ENCODE data around the gene OR56A3. TPM values are rescaled to one million over a fixed set of nuclear protein-coding genes. Genes with fewer than 3 reads are reported as not detected.

Gene OR56A3, protein sequence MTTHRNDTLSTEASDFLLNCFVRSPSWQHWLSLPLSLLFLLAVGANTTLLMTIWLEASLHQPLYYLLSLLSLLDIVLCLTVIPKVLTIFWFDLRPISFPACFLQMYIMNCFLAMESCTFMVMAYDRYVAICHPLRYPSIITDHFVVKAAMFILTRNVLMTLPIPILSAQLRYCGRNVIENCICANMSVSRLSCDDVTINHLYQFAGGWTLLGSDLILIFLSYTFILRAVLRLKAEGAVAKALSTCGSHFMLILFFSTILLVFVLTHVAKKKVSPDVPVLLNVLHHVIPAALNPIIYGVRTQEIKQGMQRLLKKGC
- total RNA-seq = not detected

DNA sequence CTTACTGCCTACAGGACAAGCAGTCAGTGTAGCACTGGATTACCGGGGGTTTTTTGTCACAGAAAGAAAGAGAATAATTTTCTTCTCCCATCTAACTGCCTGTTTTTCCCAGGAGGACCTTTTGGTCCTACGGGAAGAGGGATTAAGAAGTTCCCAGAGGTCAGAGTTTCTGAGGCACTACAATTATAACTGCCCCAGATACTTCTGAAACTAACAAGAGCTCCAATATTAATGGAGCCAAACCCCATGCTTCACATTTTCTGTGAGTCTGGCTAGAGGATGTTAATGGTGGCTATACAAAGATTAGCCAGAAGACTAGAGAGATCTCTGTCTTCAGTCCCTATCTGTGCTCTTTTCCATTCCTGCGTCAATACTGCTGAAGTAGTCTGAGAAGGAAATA lies at the start of gene OR56A3:
OR56A3 (plus strand) TSS at position 301 of the 400 bp plus-strand sequence. CDS start 5,096 bp downstream, outside the sequence.
- TF ChIP-seq, protein P1, sequence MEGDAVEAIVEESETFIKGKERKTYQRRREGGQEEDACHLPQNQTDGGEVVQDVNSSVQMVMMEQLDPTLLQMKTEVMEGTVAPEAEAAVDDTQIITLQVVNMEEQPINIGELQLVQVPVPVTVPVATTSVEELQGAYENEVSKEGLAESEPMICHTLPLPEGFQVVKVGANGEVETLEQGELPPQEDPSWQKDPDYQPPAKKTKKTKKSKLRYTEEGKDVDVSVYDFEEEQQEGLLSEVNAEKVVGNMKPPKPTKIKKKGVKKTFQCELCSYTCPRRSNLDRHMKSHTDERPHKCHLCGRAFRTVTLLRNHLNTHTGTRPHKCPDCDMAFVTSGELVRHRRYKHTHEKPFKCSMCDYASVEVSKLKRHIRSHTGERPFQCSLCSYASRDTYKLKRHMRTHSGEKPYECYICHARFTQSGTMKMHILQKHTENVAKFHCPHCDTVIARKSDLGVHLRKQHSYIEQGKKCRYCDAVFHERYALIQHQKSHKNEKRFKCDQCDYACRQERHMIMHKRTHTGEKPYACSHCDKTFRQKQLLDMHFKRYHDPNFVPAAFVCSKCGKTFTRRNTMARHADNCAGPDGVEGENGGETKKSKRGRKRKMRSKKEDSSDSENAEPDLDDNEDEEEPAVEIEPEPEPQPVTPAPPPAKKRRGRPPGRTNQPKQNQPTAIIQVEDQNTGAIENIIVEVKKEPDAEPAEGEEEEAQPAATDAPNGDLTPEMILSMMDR (IDR thresholded peaks at IDR 0.05; ENCODE audit: low read depth) = no peak

DNA sequence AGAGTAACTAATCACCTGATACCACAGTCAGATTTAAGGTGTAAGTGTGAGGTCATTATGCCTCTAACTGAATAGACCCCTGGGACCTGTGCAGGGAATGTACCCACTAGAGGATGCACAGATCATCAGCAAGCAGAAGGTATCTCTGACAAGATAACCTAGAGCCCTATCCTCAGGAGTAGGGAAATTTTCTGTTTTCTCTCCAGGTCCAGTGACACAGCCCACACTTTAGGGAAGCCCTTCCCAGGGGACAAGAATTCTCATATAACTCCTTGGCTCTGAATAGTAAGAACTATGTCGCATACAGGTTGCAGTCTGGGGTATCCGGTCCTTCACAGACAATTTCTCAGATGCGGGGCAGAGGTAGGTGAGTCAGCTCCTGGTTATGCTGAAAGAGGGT lies 49.1 kb upstream of the OR56A3 start, which contains the start of gene OR52E5:
OR52E5 (plus strand) TSS at position 301 of the 400 bp plus-strand sequence. CDS start 7,569 bp downstream, outside the sequence.
- TF ChIP-seq, protein P1 (IDR thresholded peaks at IDR 0.05; ENCODE audit: low read depth) = no peak

DNA sequence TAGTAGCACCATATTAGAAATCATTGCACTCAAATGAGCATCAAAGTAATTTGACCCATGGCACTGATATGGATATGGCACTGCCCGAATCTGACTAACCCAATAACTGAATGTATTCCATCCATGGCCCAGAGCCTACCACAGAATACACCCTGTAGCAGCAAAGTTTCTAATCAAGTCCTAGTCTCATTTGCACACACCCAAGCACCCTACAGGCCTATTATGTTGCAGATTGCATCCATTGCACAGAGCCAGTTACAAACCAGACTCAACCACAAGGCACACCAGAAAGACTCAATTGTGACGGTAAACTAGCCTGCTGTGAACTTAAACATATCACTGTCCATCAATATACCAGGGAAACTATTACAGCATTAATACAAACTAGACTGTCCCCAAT lies 42.5 kb upstream of the OR56A3 start:
- TF ChIP-seq, protein P1 (IDR thresholded peaks at IDR 0.05; ENCODE audit: low read depth) = no peak

DNA sequence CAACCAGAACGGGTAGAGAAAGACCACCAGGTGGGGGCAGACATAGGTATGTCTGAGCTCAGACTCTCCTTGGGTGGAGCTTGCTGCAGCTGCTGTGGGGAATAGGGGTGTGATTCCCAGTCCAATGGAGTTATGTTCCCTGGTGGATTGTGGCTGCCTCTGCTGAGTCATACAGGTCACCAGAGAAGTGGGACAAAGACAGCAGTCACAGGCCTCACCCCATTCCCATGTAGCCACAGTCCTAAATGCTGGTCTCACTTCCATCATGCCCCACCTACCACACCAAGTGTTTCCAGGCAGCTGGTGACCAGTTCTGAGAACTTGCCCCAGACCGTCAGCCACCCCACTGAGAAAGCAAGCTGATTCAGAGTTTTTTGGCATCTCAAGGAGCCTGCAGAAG lies 31.5 kb upstream of the OR56A3 start:
- TF ChIP-seq, protein P1 (IDR thresholded peaks at IDR 0.05; ENCODE audit: low read depth) = no peak

DNA sequence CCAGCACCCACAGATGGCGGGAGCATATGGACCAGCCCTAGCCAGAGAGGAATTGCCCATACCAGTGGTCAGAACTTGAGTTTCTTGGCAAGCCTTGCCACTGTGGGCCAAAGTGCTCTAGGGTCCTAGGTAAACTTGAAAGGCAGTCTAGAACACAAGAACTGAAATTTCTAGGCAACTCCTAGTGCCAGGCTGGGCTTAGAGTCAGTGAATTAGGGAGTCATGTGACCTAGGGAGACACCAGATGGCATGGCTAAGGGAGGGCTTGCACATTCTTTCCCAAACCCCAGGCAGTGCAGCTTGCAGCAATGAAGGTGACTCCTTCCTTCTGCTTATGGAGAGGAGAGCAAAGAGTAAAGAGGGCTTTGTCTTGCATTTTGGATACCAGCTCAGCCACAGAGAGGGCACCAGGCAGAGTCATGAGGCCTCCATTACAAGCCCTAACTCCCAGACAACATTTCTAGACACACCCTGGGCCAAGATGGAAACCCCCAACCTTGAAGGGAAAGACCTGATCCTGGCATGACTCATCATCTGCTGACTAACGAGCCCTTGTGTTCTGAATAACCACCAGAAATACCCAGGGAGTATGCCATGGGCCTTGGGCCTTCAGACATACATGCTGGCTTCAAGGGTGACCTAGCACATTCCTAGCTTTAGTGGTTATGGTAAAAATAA lies 19.2 kb upstream of the OR56A3 start:
- TF ChIP-seq, protein P1 (IDR thresholded peaks at IDR 0.05; ENCODE audit: low read depth) = no peak

DNA sequence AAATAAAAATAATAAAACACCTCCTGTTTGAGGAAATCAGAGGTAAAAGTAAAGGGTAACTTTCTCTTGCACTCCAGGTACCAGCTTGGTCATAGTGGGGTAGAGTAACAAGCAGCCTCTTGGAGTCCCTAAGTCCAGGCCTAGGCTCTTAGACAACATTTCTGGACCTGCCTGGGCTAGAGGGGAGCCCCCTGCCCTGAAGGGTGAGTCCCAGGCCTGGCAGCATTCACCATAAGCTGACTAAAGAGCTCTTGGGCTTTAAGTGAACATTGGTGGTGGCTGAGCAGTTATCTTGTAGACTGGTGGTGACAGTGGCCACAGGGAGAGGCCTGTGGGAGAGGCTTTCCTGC lies 18.6 kb upstream of the OR56A3 start:
- TF ChIP-seq, protein P1 (IDR thresholded peaks at IDR 0.05; ENCODE audit: low read depth) = no peak

DNA sequence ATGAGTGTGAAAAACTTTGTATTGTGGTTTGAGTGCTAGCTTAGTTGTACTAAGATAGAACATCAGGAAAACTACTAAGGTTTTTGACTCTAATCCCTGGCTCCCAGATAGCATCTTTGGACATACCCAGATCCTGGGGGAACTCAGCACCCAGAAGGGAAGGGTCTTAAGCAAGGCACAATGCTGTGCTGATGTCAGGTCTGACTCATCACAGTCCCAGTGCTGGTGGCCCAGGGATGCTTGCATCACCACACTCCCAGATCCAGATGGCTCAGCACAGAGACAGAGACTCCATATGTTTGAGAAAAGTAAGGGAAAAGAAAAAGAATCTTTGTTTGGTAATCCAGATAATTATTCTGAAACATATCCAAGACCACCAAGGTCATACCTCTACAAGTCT lies 18.3 kb upstream of the OR56A3 start:
- TF ChIP-seq, protein P1 (IDR thresholded peaks at IDR 0.05; ENCODE audit: low read depth) = no peak

Data from subcutaneous adipose tissue (tissue), 4 donors.